ENCODE results near the gene SYK.
"Not testable (repeated sequence)": the region's sequence is repeated elsewhere in the genome, so short reads cannot be mapped to it uniquely, and the experiment has no call there.

SYK gene

GRCh38 chr9:90880669-90881068 lies 79.0 kb downstream of the SYK start:
- no peak for DNase-seq (ENCODE audit: low read depth in 2 of 2)

- no peak for DNase-seq (ENCODE audit: low read depth in 2 of 2)
These were observed 80.0 kb downstream of the SYK start for GRCh38 chr9:90881648-90882047.

GRCh38 chr9:90882991-90883600 lies 81.5 kb downstream of the SYK start:
- no peak for DNase-seq (ENCODE audit: low read depth in 2 of 2)

GRCh38 chr9:90883661-90884060 lies 82.0 kb downstream of the SYK start:
- no peak for DNase-seq (ENCODE audit: low read depth in 2 of 2)

GRCh38 chr9:90884178-90884577 lies 82.6 kb downstream of the SYK start:
- DNase-seq (ENCODE audit: low read depth in 2 of 2) = no peak

- not testable (repeated sequence) for DNase-seq (ENCODE audit: low read depth in 2 of 2)
These were observed 85.2 kb downstream of the SYK start for GRCh38 chr9:90886868-90887267.

GRCh38 chr9:90888941-90889340 lies 87.3 kb downstream of the SYK start:
- DNase-seq (ENCODE audit: low read depth in 2 of 2) = no peak

- no peak for DNase-seq (ENCODE audit: low read depth in 2 of 2)
These were observed 88.7 kb downstream of the SYK start for GRCh38 chr9:90890146-90890810.

GRCh38 chr9:90891308-90892040 lies 89.9 kb downstream of the SYK start:
- no peak for DNase-seq (ENCODE audit: low read depth in 2 of 2)

GRCh38 chr9:90892918-90893317 lies 91.3 kb downstream of the SYK start:
- no peak for DNase-seq (ENCODE audit: low read depth in 2 of 2)

GRCh38 chr9:90893706-90894105 lies 92.1 kb downstream of the SYK start:
- no peak for DNase-seq (ENCODE audit: low read depth in 2 of 2)

- DNase-seq (ENCODE audit: low read depth in 2 of 2) = no peak
These were observed 93.5 kb downstream of the SYK start for GRCh38 chr9:90894986-90895687.

- DNase-seq (ENCODE audit: low read depth in 2 of 2) = no peak
These were observed 94.2 kb downstream of the SYK start for GRCh38 chr9:90895786-90896185.

GRCh38 chr9:90896231-90896630 lies 94.6 kb downstream of the SYK start:
- no peak for DNase-seq (ENCODE audit: low read depth in 2 of 2)

GRCh38 chr9:90898228-90898627 lies 96.6 kb downstream of the SYK start:
- DNase-seq (ENCODE audit: low read depth in 2 of 2) = no peak

GRCh38 chr9:90899287-90899686 lies 97.7 kb downstream of the SYK start:
- DNase-seq (ENCODE audit: low read depth in 2 of 2) = no peak

GRCh38 chr9:90900130-90900529 lies 98.5 kb downstream of the SYK start:
- no peak for DNase-seq (ENCODE audit: low read depth in 2 of 2)

- no peak for DNase-seq (ENCODE audit: low read depth in 2 of 2)
These were observed 100.3 kb downstream of the SYK start for GRCh38 chr9:90901933-90902332.

GRCh38 chr9:90903766-90904424 lies 102.3 kb downstream of the SYK start:
- DNase-seq (ENCODE audit: low read depth in 2 of 2) = no peak

GRCh38 chr9:90904706-90905478 lies 103.3 kb downstream of the SYK start:
- DNase-seq (ENCODE audit: low read depth in 2 of 2) = no peak

GRCh38 chr9:90905822-90906221 lies 104.2 kb downstream of the SYK start:
- DNase-seq (ENCODE audit: low read depth in 2 of 2) = no peak

Data from stimulated activated CD8-positive, alpha-beta memory T cell treated with anti-CD3 and anti-CD28 coated beads, Interleukin-7, amount 100 ng/mL, for 1 hour (primary cell).